NCI-H82 treated with DMSO at 0.1 percent for 48 hours (cell line): Measurements from ENCODE around the gene SHISA8.
"Not testable (repeated sequence)": the region's sequence is repeated elsewhere in the genome, so short reads cannot be mapped to it uniquely, and the experiment has no call there.

Experiments
- DNase-seq: peaks from one replicate; lab custom pipeline; 2025; ENCODE audit not compliant: unreplicated experiment; lab: John Stamatoyannopoulos, UW

Gene SHISA8

GRCh38 chr22:41900652-41901312 is 14.1 kb downstream of the SHISA8 start:
- DNase-seq: no peak

- DNase-seq: no peak
These were observed 14.8 kb downstream of the SHISA8 start for GRCh38 chr22:41899992-41900651.

- DNase-seq: no peak
These were observed 15.8 kb downstream of the SHISA8 start for GRCh38 chr22:41899110-41899509.

- DNase-seq: no peak
These were observed 16.2 kb downstream of the SHISA8 start for GRCh38 chr22:41898645-41899044.

- no peak for DNase-seq
These were observed 21.1 kb downstream of the SHISA8 start for GRCh38 chr22:41893591-41894375.

GRCh38 chr22:41892721-41893120 is 22.2 kb downstream of the SHISA8 start:
- DNase-seq: no peak

- no peak for DNase-seq
These were observed 23.5 kb downstream of the SHISA8 start for GRCh38 chr22:41891407-41891806.

GRCh38 chr22:41888627-41889200 is 26.2 kb downstream of the SHISA8 start:
- no peak for DNase-seq

GRCh38 chr22:41885516-41885915 is 29.4 kb downstream of the SHISA8 start:
- DNase-seq: no peak

GRCh38 chr22:41885116-41885515 is 29.8 kb downstream of the SHISA8 start:
- no peak for DNase-seq

- no peak for DNase-seq
These were observed 31.5 kb downstream of the SHISA8 start for GRCh38 chr22:41883400-41883799.

- no peak for DNase-seq
These were observed 34.2 kb downstream of the SHISA8 start for GRCh38 chr22:41880653-41881052.

- DNase-seq: no peak
These were observed 38.2 kb downstream of the SHISA8 start for GRCh38 chr22:41876675-41877074.

GRCh38 chr22:41876275-41876674 is 38.6 kb downstream of the SHISA8 start:
- no peak for DNase-seq

GRCh38 chr22:41875531-41876270 is 39.2 kb downstream of the SHISA8 start:
- DNase-seq: no peak

GRCh38 chr22:41874090-41874489 is 40.8 kb downstream of the SHISA8 start:
- DNase-seq: no peak

GRCh38 chr22:41873391-41873790 is 41.5 kb downstream of the SHISA8 start:
- DNase-seq: no peak

GRCh38 chr22:41870786-41871185 is 44.1 kb downstream of the SHISA8 start:
- DNase-seq: no peak

- DNase-seq: not testable (repeated sequence)
These were observed 44.8 kb downstream of the SHISA8 start for GRCh38 chr22:41870081-41870480.

GRCh38 chr22:41868556-41868955 is 46.3 kb downstream of the SHISA8 start:
- DNase-seq: no peak

- DNase-seq: no peak
These were observed 51.4 kb downstream of the SHISA8 start for GRCh38 chr22:41863472-41863871.
